H9 (cell line): ENCODE results near the gene SCAF8. TPM values are rescaled to one million over a fixed set of nuclear protein-coding genes. Genes with fewer than 3 reads are reported as not detected.

Experiments
- DNase-seq: peaks from one replicate; pipeline ENCODE4 v3.0.0-alpha.2; 2017
- H2AFZ ChIP-seq: one replicate; pipeline ENCODE4 v1.6.1; 2013; ENCODE audit warnings: mild to moderate bottlenecking, low read length, control low read depth, moderate library complexity
- H2AK5ac ChIP-seq: 2 replicates; pipeline ENCODE4 v1.6.1; 2013; ENCODE audit warnings: low read length, control low read depth, mixed read lengths; ENCODE audit not compliant: insufficient read length
- H2BK120ac ChIP-seq: one replicate; pipeline ENCODE4 v1.6.1; 2013; ENCODE audit warnings: low read depth, mild to moderate bottlenecking, low read length, control low read depth, inconsistent platforms; ENCODE audit not compliant: poor library complexity, severe bottlenecking
- H2BK12ac ChIP-seq: 2 replicates; pipeline ENCODE4 v1.6.1; 2013; ENCODE audit warnings: low read length, control low read depth, mixed read lengths, low read depth; ENCODE audit not compliant: insufficient read length
- H2BK15ac ChIP-seq: 2 replicates; pipeline ENCODE4 v1.6.1; 2013; ENCODE audit warnings: low read depth, low read length, control low read depth
- H2BK20ac ChIP-seq: one replicate; pipeline ENCODE4 v1.6.1; 2013; ENCODE audit warnings: low read depth, mild to moderate bottlenecking, low read length, control low read depth, inconsistent platforms; ENCODE audit not compliant: poor library complexity, severe bottlenecking
- H2BK5ac ChIP-seq: 2 replicates; pipeline ENCODE4 v1.6.1; 2013; ENCODE audit warnings: low read length, control low read depth, mixed read lengths; ENCODE audit not compliant: insufficient read length
- H3K14ac ChIP-seq: 2 replicates; pipeline ENCODE4 v1.6.1; 2013; ENCODE audit warnings: low read length, control low read depth; ENCODE audit not compliant: insufficient read depth
- H3K18ac ChIP-seq: 2 replicates; pipeline ENCODE4 v1.6.1; 2013; ENCODE audit warnings: low read depth, mild to moderate bottlenecking, mixed read lengths, low read length, control low read depth; ENCODE audit not compliant: insufficient read length
- H3K23ac ChIP-seq: 2 replicates; pipeline ENCODE4 v1.6.1; 2013; ENCODE audit warnings: low read length, control low read depth, mixed read lengths, low read depth; ENCODE audit not compliant: insufficient read length
- H3K23me2 ChIP-seq: 2 replicates; pipeline ENCODE4 v1.6.1; 2013; ENCODE audit warnings: low read depth, mild to moderate bottlenecking, mixed read lengths, low read length, control low read depth; ENCODE audit not compliant: insufficient read length, poor library complexity, severe bottlenecking
- H3K27ac ChIP-seq: 2 replicates; pipeline ENCODE4 v1.5.1; 2013; ENCODE audit warnings: low read length, control low read depth, mixed read lengths, low read depth; ENCODE audit not compliant: insufficient read length
- H3K27me3 ChIP-seq: 2 replicates; pipeline ENCODE4 v1.6.1; 2013; ENCODE audit warnings: low read length, control low read depth, inconsistent platforms; ENCODE audit not compliant: insufficient read depth
- H3K4ac ChIP-seq: 2 replicates; pipeline ENCODE4 v1.6.1; 2013; ENCODE audit warnings: low read depth, mild to moderate bottlenecking, control low read depth, inconsistent platforms, low read length, moderate library complexity
- H3K4me1 ChIP-seq: 2 replicates; pipeline ENCODE4 v1.6.1; 2013; ENCODE audit warnings: low read length, control low read depth, inconsistent platforms; ENCODE audit not compliant: insufficient read depth
- H3K4me2 ChIP-seq: 2 replicates; pipeline ENCODE4 v1.6.1; 2013; ENCODE audit warnings: low read length, control low read depth, mixed read lengths; ENCODE audit not compliant: insufficient read length, insufficient read depth
- H3K56ac ChIP-seq: 2 replicates; pipeline ENCODE4 v1.6.1; 2013; ENCODE audit warnings: low read depth, mild to moderate bottlenecking, mixed read lengths, low read length, control low read depth; ENCODE audit not compliant: insufficient read length
- H3K79me1 ChIP-seq: 2 replicates; pipeline ENCODE4 v1.6.1; 2013; ENCODE audit warnings: low read depth, mild to moderate bottlenecking, moderate library complexity, low read length, control low read depth, inconsistent platforms; ENCODE audit not compliant: insufficient read depth, poor library complexity, severe bottlenecking
- H3K79me2 ChIP-seq: 2 replicates; pipeline ENCODE4 v1.6.1; 2013; ENCODE audit warnings: low read length, control low read depth, inconsistent platforms; ENCODE audit not compliant: insufficient read depth
- H3K9ac ChIP-seq: 2 replicates; pipeline ENCODE4 v1.6.1; 2013; ENCODE audit warnings: low read length, control low read depth, mixed read lengths; ENCODE audit not compliant: insufficient read length; ENCODE audit errors: extremely low read depth
- H3K9me3 ChIP-seq: one replicate; pipeline ENCODE4 v1.6.1; 2013; ENCODE audit warnings: low read depth, low read length, inconsistent platforms; ENCODE audit not compliant: control insufficient read depth
- H3T11ph ChIP-seq: one replicate; pipeline ENCODE4 v1.6.1; 2013; ENCODE audit warnings: mild to moderate bottlenecking, low read length, control low read depth, inconsistent platforms
- H4K20me1 ChIP-seq: one replicate; pipeline ENCODE4 v1.6.1; 2013; ENCODE audit not compliant: control insufficient read depth, insufficient read length, insufficient read depth
- H4K5ac ChIP-seq: 2 replicates; pipeline ENCODE4 v1.6.1; 2013; ENCODE audit warnings: low read depth, mild to moderate bottlenecking, mixed read lengths, low read length, control low read depth; ENCODE audit not compliant: insufficient read length
- H4K8ac ChIP-seq: replicated peaks from 2 replicates; pipeline ENCODE4 v1.6.1; 2013; ENCODE audit warnings: low read length, control low read depth, mixed read lengths, low read depth; ENCODE audit not compliant: insufficient read length
- H4K91ac ChIP-seq: 2 replicates; pipeline ENCODE4 v1.6.1; 2013; ENCODE audit warnings: low read depth, mild to moderate bottlenecking, moderate library complexity, mixed read lengths, low read length, control low read depth; ENCODE audit not compliant: insufficient read length
- H3K27ac Mint-ChIP-seq, 3 experiments: 2 replicates in 2 of 3; 3 replicates in 1 of 3; pipeline ENCODE4 v1.8.0; 2020 to 2021; ENCODE audit warnings: mixed read lengths in 3 of 3, mild to moderate bottlenecking in 1 of 3, moderate library complexity in 1 of 3
- H3K27me3 Mint-ChIP-seq: 2 replicates; pipeline ENCODE4 v1.8.0; 2021; ENCODE audit warnings: low read depth, mild to moderate bottlenecking, moderate library complexity, mixed read lengths
- H3K36me3 Mint-ChIP-seq, 3 experiments: 2 replicates in 2 of 3; 3 replicates in 1 of 3; pipeline ENCODE4 v1.8.0; 2020 to 2021; ENCODE audit warnings: low read depth in 3 of 3, mixed read lengths in 3 of 3; ENCODE audit not compliant: insufficient read depth in 1 of 3
- H3K4me1 Mint-ChIP-seq, 2 experiments: 2 replicates each; pipeline ENCODE4 v1.8.0; 2020; ENCODE audit warnings: mixed read lengths in 2 of 2
- H3K4me3 Mint-ChIP-seq, 2 experiments: 2 replicates in 1 of 2; 3 replicates in 1 of 2; pipeline ENCODE4 v1.8.0; 2020 to 2021; ENCODE audit warnings: mild to moderate bottlenecking in 2 of 2, mixed read lengths in 2 of 2, moderate library complexity in 1 of 2
- H3K9me3 Mint-ChIP-seq, 2 experiments: 2 replicates in 1 of 2; 3 replicates in 1 of 2; pipeline ENCODE4 v1.8.0; 2020; ENCODE audit warnings: mild to moderate bottlenecking in 2 of 2, mixed read lengths in 2 of 2, moderate library complexity in 1 of 2
- WGBS: extraction: QIAGEN DNeasy Blood & Tissue Kit; methylation state at CpG from one replicate; pipeline ENCODE4 v1.1.7; 2013; ENCODE audit warnings: missing lambda C conversion rate, low lambda C conversion rate, mixed read lengths; ENCODE audit not compliant: insufficient read length; ENCODE audit errors: extremely low coverage; 5-methylcytosine and 5-hydroxymethylcytosine counted together
- total RNA-seq: library from RNA; stranded (reverse); gene quantifications from 2 replicates; pipeline ENCODE4 v1.2.1, GENCODE V29; 2021
- TF ChIP-seq, protein P1 (sequence below): fragments of 200-600 bp; sonication (generic); conservative IDR thresholded peaks from 3 replicates; pipeline ENCODE4 v1.8.0; 2021; ENCODE audit warnings: antibody characterized with exemption, mild to moderate bottlenecking

The SCAF8 gene
- total RNA-seq, 1 experiment from 2014 or later: 78.5 TPM

DNA sequence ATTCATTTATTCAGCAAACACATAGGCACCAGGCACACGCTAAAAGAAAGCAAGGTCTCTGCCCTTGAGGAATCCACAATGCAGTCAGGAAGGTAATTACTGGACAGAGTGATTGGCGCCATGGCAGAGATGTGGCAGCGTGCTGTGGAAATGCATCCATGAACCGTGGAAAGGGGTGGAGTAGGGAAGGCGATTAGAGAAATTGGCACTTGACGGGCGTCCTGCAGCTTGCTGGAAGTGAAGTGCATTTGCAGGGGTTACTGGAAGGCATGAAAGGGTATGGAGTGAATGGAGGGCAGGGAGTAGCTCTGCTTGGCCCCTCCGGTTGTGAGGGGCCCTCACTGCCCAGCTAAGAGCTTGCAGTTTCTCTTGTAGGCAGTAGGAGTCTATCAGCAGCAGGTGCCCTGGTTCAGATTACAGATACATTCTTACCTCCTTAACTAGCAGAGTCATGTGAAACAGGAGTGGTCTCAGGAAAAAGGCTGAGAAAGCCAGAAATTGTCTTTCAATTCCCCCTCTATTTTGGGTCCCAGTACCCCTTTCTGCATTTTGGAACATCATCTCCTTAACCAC, 139.4 kb downstream of the SCAF8 start:
- Mint-ChIP-seq H3K9me3 (no peaks in the 10 kb centered on the region), H3K4me1 (peaks cover 21 to 33% of the 10 kb centered on the region in 2 experiments), H3K27me3 (no peaks in the 10 kb centered on the region), H3K27ac (peak overlapping the region in 2 of 3 experiments; percentile 21 to 32; a peak in 2 of 7 replicates), H3K4me3 (no peak overlapping the region), H3K36me3 (no peaks in the 10 kb centered on the region)
- Histone ChIP-seq H3K18ac (no peak overlapping the region), H2BK120ac (no peak overlapping the region), H2AK5ac (no peak overlapping the region), H4K8ac (no peak overlapping the region), H3K79me1 (no peaks in the 10 kb centered on the region), H4K91ac (no peak overlapping the region), H3K79me2 (no peaks in the 10 kb centered on the region; the same call in 1 of the 2 replicates), H3T11ph (no peak overlapping the region), H2BK15ac (no peak overlapping the region), H3K14ac (no peak overlapping the region), H2AFZ (no peak overlapping the region), H2BK20ac (no peak overlapping the region), H3K27ac (no peak overlapping the region), H2BK12ac (no peak overlapping the region), H4K5ac (no peak overlapping the region), H3K23me2 (no peaks in the 10 kb centered on the region), H3K4ac (no peak overlapping the region), H4K20me1 (peaks cover 3% of the 10 kb centered on the region), H3K4me1 (peaks cover 5% of the 10 kb centered on the region; the same call in 1 of the 2 replicates), H3K23ac (no peak overlapping the region), H3K4me2 (no peak overlapping the region), H3K9ac (no peak overlapping the region), H3K56ac (no peak overlapping the region), H2BK5ac (no peak overlapping the region), H3K27me3 (no peaks in the 10 kb centered on the region), H3K9me3 (no peaks in the 10 kb centered on the region)
- TF ChIP-seq, protein P1, sequence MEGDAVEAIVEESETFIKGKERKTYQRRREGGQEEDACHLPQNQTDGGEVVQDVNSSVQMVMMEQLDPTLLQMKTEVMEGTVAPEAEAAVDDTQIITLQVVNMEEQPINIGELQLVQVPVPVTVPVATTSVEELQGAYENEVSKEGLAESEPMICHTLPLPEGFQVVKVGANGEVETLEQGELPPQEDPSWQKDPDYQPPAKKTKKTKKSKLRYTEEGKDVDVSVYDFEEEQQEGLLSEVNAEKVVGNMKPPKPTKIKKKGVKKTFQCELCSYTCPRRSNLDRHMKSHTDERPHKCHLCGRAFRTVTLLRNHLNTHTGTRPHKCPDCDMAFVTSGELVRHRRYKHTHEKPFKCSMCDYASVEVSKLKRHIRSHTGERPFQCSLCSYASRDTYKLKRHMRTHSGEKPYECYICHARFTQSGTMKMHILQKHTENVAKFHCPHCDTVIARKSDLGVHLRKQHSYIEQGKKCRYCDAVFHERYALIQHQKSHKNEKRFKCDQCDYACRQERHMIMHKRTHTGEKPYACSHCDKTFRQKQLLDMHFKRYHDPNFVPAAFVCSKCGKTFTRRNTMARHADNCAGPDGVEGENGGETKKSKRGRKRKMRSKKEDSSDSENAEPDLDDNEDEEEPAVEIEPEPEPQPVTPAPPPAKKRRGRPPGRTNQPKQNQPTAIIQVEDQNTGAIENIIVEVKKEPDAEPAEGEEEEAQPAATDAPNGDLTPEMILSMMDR: peak; percentile 46
- no CpG with 5 or more reads among the region's 8 CpGs for WGBS
- DNase-seq: peak; percentile 60
